ENCODE results near the gene AGBL5.

Gene AGBL5

DNA sequence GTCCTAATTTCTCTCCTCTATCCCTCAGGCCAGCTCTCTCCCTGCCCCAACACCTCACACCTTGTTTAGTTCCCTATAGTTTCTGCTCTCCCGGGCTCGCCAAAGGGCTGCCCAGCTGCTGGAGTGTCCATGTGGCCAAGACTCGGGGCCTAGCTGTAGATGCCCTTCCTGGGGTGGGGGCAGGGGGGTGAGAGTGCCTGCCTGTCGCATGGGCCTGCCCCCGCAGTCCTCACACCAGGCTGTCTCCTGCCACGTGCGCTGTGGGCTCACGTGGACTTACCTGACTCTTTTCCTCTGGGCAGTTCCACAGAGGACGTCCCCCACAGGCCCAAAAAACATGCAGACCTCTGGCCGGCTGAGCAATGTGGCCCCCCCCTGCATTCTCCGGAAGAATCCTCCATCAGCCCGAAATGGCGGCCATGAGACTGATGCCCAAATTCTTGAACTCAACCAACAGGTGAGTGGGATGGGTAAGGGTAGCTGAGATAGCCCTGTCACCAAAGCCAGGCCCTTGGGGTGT, 26.1 kb upstream of the AGBL5 start:
- no peak for DNase-seq

DNA sequence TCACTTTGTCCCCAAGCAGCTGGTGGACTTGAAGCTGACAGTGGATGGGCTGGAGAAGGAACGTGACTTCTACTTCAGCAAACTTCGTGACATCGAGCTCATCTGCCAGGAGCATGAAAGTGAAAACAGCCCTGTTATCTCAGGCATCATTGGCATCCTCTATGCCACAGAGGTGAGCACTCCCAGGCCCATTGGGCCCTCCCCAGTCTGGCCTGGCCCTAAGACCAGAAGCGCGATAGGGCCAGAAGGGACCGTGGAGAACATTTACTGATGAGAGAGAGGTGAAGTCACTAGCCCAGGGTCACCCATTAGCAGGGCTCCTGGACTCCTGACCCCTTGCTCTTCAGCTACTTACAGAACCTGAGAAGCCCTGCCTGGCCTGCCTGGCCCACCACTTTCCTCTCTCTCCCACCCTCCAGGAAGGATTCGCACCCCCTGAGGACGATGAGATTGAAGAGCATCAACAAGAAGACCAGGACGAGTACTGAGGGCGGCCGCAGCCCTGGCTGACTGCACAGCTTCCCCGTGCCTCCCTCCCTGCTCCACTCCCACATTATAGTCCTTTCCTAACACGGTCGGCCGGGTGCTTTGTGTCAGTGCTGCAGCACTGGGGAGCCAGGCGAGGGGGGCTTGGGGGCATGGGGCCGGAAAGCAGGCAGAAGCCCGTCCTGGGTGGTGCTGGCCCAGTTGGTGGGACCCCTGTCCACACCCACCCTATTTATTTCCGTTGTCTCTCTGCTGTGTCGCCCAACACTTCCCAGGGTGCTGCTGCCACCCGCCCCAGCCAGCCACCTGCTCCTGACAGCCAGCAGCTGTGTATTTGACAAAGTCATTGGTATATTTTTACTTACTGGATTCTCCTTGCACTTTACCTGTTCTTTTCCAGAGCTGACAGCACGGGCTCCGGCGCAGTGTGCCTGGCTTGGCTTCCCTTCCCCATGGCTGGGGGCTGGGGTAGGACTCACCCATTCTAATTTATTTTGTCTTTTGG, 25.3 kb upstream of the AGBL5 start:
- DNase-seq, result no peak

GRCh38 chr2:27027211-27027651, 24.2 kb upstream of the AGBL5 start:
- no peak for DNase-seq

DNA sequence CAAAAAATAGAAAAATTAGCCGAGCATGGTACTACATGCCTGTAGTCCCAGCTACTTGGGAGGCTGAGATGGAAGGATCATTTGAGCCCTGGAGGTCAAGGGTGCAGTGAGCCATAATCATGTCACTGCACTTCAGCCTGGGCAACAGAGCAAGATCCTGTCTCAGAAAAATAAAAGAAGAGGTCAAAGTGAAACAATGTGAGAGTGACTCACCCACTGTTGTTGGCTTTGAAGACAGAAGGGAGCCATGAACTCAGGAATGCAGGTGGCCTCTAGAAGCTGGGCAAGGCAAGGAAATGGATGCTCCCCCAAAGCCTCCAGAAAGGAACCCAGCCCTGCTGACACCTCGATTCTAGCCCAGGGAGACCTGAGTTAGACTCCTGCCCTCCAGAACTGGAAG, 22.4 kb upstream of the AGBL5 start:
- no peak for DNase-seq

DNA sequence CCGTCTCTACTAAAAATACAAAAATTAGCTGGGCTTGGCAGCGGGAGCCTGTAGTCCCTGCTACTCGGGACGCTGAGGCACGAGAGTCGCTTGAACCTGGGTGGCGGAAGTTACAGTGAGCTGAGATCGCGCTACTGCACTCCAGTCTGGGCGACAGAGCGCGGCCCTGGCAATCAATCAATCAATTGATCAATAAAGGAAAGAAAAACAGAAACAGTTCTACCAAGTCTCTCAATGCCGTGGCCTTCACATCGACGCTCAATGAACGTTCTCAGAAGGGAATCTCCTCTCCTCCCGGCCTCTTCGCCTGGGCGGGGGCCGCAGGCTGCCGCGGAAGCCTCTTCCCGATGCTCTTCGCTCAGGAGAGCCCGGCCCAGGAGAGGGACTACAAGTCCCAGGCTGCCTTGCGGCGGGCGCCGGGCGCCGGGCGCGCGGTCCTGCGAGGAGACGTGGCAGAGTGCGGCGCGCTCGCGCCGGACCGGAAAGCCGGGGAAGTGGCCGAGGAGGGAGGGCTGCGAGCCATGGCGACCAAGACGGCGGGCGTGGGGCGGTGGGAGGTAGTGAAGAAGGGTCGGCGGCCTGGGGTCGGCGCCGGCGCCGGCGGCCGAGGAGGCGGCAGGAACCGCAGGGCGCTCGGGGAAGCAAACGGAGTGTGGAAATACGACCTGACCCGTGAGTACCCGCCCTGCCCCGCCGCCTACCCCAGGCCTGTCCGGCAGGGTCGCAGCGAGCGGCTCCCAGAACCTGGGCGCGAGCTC, 18.8 kb upstream of the AGBL5 start, which contains the start of gene TMEM214:
Gene TMEM214 (plus strand): TSS at position 471 of the 758 bp plus-strand sequence. CDS start 51 bp downstream, at position 522.
- peak; percentile 82 for DNase-seq

DNA sequence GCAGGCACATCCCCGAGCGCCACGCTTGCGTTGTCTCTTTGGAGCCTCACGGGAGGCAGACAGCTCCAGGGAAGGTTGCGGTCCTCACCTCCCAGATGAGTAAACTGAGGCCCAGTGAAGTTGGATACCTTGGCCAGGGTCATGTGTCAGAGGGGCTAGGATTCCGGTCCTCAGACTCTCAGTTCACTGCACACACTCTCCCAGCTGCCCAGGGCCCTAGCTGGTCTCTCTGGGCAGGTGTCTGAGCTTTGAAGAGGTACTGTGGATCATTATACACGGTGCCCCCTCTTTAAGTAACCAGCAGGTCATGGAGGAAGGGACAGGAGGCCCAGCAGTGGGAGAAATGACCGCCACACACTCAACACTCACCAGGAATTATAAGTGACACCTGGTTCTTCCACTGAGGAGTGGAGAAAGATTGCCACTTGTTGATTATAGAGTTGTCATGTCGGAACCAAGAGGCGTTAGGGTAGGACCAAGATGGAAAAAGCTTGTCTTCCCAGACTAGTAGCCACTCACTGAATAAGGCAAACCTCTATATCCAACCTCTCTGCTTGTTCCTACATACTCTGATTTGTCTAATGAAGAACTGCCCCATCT, 18.1 kb upstream of the AGBL5 start:
- DNase-seq, result no peak

GRCh38 chr2:27038012-27038411, 13.5 kb upstream of the AGBL5 start:
- DNase-seq, result no peak

DNA sequence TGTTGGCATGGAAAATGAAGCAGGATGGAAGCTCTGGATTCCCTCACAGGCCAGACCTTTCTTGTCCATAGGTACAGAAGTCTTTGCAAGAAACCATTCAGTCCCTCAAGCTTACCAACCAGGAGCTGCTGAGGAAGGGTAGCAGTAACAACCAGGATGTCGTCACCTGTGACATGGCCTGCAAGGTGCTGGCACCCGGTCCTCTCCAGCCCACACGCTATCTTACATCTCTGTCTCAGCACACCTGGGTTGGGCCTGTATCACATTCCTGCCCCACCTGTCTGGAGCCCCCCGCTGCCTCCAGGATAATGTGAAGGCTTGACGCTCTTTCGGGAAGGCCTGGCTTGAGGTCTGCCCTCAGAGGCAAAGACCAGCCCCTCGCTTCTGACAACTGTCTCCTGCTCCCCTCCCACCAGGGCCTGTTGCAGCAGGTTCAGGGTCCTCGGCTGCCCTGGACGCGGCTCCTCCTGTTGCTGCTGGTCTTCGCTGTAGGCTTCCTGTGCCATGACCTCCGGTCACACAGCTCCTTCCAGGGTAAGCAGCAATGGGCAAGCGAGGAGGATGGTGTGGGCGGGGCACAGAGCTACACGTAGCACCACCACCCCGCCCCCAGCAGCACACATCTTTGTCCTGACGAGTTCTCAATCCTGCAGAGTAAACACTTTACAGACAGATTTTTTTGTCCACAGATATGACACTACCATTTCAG, 12.7 kb upstream of the AGBL5 start:
- no peak for DNase-seq

DNA sequence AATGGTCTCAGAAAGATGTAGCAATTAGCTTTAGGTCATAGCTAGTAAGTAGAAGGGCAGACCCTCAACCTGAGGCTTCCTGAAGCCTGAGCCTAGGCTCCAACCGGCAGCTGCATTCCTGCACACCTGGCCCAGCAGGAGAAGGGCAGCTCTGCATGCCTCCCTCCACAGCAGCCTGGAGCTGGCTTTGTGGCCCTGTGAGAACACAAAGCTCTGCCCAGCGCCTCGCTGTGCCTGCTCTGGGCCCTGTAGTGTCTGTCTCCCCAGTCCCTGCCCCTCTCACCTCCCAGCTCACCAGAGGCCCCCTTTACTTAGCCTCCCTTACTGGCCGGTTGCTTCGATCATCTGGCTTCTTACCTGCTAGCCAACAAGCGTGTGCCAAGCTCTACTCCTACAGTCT, 12.0 kb upstream of the AGBL5 start:
- DNase-seq, result no peak

DNA sequence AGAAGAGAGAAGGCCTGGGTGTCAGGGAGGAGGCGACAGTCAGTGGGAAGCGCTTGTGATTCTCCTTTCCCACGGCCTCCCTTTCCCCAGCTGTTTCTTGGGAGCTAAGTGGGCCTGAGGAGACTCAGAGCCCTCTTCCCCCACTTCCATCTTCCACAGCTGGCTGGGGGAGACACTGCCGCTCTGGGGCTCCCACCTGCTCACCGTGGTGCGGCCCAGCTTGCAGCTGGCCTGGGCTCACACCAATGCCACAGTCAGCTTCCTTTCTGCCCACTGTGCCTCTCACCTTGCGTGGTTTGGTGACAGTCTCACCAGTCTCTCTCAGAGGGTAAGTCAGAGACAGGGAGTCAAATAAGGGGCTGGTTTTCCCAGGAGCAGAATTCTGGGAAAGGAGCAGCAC, 11.6 kb upstream of the AGBL5 start:
- no peak for DNase-seq

GRCh38 chr2:27040282-27040681, 11.2 kb upstream of the AGBL5 start:
- no peak for DNase-seq

GRCh38 chr2:27041752-27042151, 9.7 kb upstream of the AGBL5 start:
- DNase-seq, result no peak

DNA sequence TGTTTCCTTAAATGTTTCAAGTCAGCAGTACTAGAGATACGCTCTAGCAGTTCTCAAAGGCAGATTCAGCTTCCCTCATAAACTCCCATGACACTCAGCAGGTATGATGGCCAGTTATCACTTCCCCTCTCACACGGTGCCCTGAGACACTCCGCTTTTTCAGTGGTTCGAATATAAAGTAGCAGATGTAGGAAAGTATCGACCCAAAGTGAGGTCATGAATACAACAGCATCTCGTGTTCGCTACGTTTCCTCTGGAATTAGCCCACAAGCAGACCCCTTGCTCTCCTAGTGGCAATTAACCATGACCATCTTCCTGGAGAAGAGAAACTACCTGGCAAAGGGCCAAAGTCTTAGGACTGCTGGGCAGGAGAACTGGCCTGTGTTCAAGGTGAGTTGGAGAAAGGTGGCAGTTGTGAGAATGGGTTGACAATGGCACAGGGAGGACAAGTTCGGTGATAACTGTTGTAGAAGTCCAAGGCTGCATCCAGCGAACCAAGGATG, 9.3 kb upstream of the AGBL5 start:
- DNase-seq, result no peak

GRCh38 chr2:27042985-27043634, 8.4 kb upstream of the AGBL5 start:
- no peak for DNase-seq

DNA sequence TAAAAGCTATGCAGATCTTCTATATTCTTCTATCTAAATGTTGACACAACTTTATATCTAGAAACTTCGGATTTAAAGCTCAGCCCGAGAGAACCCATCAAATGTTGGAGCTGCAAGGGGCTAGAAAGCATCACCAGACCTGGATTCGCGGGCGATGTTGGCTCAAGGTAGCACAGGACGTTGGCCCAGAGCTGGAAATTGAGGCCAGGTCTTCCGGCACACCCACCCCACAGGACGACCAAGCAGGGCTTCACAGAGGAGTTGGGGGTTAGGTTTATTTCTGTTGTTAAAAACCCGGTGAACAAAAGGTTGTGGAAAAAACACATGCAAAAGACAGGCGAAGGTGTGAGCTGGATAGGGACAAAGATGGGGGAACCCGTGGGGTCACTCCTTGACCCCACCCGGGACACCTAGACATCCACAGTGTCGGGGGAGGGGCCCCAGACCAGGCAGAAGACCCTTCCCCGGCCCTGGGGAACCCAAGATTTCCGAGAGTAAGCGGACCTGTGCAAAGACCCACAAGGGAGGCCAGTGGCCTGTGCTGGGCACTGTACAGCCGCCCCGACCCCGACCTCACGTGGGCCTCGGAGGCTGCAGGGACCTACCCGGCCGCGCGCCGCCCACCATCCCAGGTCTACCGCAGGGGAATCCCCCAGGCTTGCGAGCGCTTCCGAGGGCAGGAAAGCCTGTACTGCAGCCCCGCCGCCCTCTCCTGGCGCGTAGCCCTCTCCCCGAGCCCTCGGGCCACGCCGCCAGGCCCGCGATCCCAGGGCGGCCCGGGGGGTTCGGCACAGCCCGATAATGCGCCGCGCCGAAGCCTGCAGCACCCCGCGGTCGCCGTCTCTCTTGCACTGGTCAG, 1.8 kb upstream of the AGBL5 start:
- peak; percentile 76 for DNase-seq

- DNase-seq, result peak; percentile 91
Measured at GRCh38 chr2:27050281-27050995, 1.0 kb upstream of the AGBL5 start.

GRCh38 chr2:27051902-27052645, 606 bp downstream of the AGBL5 start:
- no peak for DNase-seq

GRCh38 chr2:27053321-27053720, 1.9 kb downstream of the AGBL5 start:
- no peak for DNase-seq

GRCh38 chr2:27053776-27054175, 2.3 kb downstream of the AGBL5 start:
- no peak for DNase-seq

Measured in activated naive CD4-positive, alpha-beta T cell treated with Interleukin-2 at 50 U/mL for 16 hours (primary cell).